ENCODE data around the gene ZNF543. TPM values are rescaled to one million over a fixed set of nuclear protein-coding genes. Genes with fewer than 3 reads are reported as not detected.

Gene ZNF543
- polyA plus RNA-seq, 1 of the 3 experiments (the other 2 are of a cell fraction), result 1.2 TPM

GRCh38 chr19:57350877-57351805, 30.9 kb downstream of the ZNF543 start, which contains the start of gene ZNF304:
Gene ZNF304, plus strand, starts transcription at chr19:57351271. Its CDS starts 394 bp downstream, at chr19:57351665.
- WGBS (ENCODE audit: low lambda C conversion rate), result 5% methylated on average over 30 of the region's 57 CpGs
- peaks cover 35% of the 10 kb centered on the region for H3K79me2 ChIP-seq (ENCODE audit: insufficient read depth)
- peak within 1 kb of the TSS; percentile 86 for H3K4me2 ChIP-seq
- peaks cover 7 to 18% of the 10 kb centered on the region in 2 experiments; a peak in 2 of 4 replicates for H3K4me1 ChIP-seq (ENCODE audit: control insufficient read depth in 1 of 2, insufficient read depth in 2 of 2, low read depth in 1 of 2, low read length in 1 of 2)
- H3K4me3 ChIP-seq (ENCODE audit: low read depth in 2 of 2, low read length in 1 of 2), result peak within 1 kb of the TSS; percentile 98 to 99
- peak; percentile 90 for DNase-seq
- no peaks in the 10 kb centered on the region for H3K9me3 ChIP-seq
- peak within 1 kb of the TSS; percentile 96 for H2AFZ ChIP-seq (ENCODE audit: low read depth)
- no peaks in the 10 kb centered on the region for H3K9me2 ChIP-seq
- TF ChIP-seq MXI1 (IDR thresholded peaks at IDR 0.05; ENCODE audit: low read depth, low read length) (peak; percentile 92), CHD2 (IDR thresholded peaks at IDR 0.05; ENCODE audit: low read length, partially characterized antibody) (peak; percentile 88), TAF1 (IDR thresholded peaks at IDR 0.05; ENCODE audit: borderline replicate concordance, low read depth, low read length) (no peak; the same call in 1 of the 2 replicates), YY1 (IDR thresholded peaks at IDR 0.05; ENCODE audit: low read depth) (0 out of 2 replicates have a peak, but pooled peaks have one; percentile 15), GATA2 (CRISPR knock-in tag; IDR thresholded peaks at IDR 0.05) (no peak), USF1 (IDR thresholded peaks at IDR 0.05; ENCODE audit: borderline replicate concordance, low read depth) (no peak), ELF1 (IDR thresholded peaks at IDR 0.05) (peak; percentile 79), NRF1 (IDR thresholded peaks at IDR 0.05; ENCODE audit: low read depth, low read length) (no peak), NFIC (IDR thresholded peaks at IDR 0.05; ENCODE audit: borderline replicate concordance) (peak; percentile 54; the same call in 1 of the 2 replicates), POLR2AphosphoS5 (IDR thresholded peaks at IDR 0.05; ENCODE audit: low read depth, low read length) (peak; percentile 60; the same call in 1 of the 2 replicates), RCOR1 (IDR thresholded peaks at IDR 0.05; ENCODE audit: low read length) (peak; percentile 11; the same call in 1 of the 2 replicates), GABPA (IDR thresholded peaks at IDR 0.05; ENCODE audit: low read depth) (peak; percentile 78), RAD21 (IDR thresholded peaks at IDR 0.05; ENCODE audit: low read length) (no peak), RFX5 (IDR thresholded peaks at IDR 0.05; ENCODE audit: low read length) (0 out of 2 replicates have a peak, but pooled peaks have one; percentile 46), TEAD4 (IDR thresholded peaks at IDR 0.05; ENCODE audit: borderline replicate concordance, insufficient read depth) (no peak), SMC3 (IDR thresholded peaks at IDR 0.05; ENCODE audit: low read depth, low read length) (no peak), SIN3A (IDR thresholded peaks at IDR 0.05; ENCODE audit: borderline replicate concordance, low read depth, low read length) (no peak; the same call in 1 of the 2 replicates)
- TF ChIP-seq, protein P1, sequence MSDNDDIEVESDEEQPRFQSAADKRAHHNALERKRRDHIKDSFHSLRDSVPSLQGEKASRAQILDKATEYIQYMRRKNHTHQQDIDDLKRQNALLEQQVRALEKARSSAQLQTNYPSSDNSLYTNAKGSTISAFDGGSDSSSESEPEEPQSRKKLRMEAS (IDR thresholded peaks at IDR 0.05; ENCODE audit: low read depth), result peak; percentile 96
- TF ChIP-seq, protein P2, sequence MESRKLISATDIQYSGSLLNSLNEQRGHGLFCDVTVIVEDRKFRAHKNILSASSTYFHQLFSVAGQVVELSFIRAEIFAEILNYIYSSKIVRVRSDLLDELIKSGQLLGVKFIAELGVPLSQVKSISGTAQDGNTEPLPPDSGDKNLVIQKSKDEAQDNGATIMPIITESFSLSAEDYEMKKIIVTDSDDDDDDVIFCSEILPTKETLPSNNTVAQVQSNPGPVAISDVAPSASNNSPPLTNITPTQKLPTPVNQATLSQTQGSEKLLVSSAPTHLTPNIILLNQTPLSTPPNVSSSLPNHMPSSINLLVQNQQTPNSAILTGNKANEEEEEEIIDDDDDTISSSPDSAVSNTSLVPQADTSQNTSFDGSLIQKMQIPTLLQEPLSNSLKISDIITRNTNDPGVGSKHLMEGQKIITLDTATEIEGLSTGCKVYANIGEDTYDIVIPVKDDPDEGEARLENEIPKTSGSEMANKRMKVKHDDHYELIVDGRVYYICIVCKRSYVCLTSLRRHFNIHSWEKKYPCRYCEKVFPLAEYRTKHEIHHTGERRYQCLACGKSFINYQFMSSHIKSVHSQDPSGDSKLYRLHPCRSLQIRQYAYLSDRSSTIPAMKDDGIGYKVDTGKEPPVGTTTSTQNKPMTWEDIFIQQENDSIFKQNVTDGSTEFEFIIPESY (IDR thresholded peaks at IDR 0.05; ENCODE audit: borderline replicate concordance, low read depth), result peak; percentile 57; the same call in 1 of the 2 replicates
- TF ChIP-seq, protein P3, sequence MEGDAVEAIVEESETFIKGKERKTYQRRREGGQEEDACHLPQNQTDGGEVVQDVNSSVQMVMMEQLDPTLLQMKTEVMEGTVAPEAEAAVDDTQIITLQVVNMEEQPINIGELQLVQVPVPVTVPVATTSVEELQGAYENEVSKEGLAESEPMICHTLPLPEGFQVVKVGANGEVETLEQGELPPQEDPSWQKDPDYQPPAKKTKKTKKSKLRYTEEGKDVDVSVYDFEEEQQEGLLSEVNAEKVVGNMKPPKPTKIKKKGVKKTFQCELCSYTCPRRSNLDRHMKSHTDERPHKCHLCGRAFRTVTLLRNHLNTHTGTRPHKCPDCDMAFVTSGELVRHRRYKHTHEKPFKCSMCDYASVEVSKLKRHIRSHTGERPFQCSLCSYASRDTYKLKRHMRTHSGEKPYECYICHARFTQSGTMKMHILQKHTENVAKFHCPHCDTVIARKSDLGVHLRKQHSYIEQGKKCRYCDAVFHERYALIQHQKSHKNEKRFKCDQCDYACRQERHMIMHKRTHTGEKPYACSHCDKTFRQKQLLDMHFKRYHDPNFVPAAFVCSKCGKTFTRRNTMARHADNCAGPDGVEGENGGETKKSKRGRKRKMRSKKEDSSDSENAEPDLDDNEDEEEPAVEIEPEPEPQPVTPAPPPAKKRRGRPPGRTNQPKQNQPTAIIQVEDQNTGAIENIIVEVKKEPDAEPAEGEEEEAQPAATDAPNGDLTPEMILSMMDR (IDR thresholded peaks at IDR 0.05), result no peak
- TF ChIP-seq, protein P4, sequence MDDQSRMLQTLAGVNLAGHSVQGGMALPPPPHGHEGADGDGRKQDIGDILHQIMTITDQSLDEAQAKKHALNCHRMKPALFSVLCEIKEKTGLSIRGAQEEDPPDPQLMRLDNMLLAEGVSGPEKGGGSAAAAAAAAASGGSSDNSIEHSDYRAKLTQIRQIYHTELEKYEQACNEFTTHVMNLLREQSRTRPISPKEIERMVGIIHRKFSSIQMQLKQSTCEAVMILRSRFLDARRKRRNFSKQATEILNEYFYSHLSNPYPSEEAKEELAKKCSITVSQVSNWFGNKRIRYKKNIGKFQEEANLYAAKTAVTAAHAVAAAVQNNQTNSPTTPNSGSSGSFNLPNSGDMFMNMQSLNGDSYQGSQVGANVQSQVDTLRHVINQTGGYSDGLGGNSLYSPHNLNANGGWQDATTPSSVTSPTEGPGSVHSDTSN (IDR thresholded peaks at IDR 0.05), result no peak
- TF ChIP-seq, protein P5, sequence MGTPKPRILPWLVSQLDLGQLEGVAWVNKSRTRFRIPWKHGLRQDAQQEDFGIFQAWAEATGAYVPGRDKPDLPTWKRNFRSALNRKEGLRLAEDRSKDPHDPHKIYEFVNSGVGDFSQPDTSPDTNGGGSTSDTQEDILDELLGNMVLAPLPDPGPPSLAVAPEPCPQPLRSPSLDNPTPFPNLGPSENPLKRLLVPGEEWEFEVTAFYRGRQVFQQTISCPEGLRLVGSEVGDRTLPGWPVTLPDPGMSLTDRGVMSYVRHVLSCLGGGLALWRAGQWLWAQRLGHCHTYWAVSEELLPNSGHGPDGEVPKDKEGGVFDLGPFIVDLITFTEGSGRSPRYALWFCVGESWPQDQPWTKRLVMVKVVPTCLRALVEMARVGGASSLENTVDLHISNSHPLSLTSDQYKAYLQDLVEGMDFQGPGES (IDR thresholded peaks at IDR 0.05; ENCODE audit: low read depth, low read length), result 0 out of 2 replicates have a peak, but pooled peaks have one; percentile 11
- H3K27me3 ChIP-seq (ENCODE audit: insufficient read depth), result no peaks in the 10 kb centered on the region
- ChIA-PET POLR2A (interaction anchor here (0.6 to 0.7 kb wide), 2 partner anchors 84 to 499 kb away, joined by 3 to 4 read pairs; partner anchors contain the start of gene ZNF749), CTCF (interaction anchor here (1.1 to 1.5 kb wide), 2 partner anchors 12 to 16 kb away, joined by 3 to 5 read pairs; partner anchors contain the start of genes TRAPPC2B and ZNF547)
- no peaks in the 10 kb centered on the region for H4K20me1 ChIP-seq (ENCODE audit: insufficient read depth)
- H3K27ac ChIP-seq (ENCODE audit: low read depth in 2 of 2, low read length in 1 of 2), result peak within 1 kb of the TSS; percentile 59 to 80; a peak in 3 of 4 replicates
- H3K36me3 ChIP-seq (replicated peaks in 1 of 2; ENCODE audit: control insufficient read depth in 1 of 2, insufficient read depth in 2 of 2, low read length in 1 of 2), result peaks cover 11 to 22% of the 10 kb centered on the region in 2 experiments
- H3K9ac ChIP-seq, result peak within 1 kb of the TSS; percentile 85
- no peaks in the 10 kb centered on the region for H3F3A ChIP-seq (replicated peaks; ENCODE audit: insufficient read depth)

Data from SK-N-SH (cell line).